ENCODE data around the gene ATP6V0A4. TPM values are rescaled to one million over a fixed set of nuclear protein-coding genes. Genes with fewer than 3 reads are reported as not detected.
A peak's percentile ranks its signal among the peaks of the same experiment; 100 is the strongest.

Gene ATP6V0A4
- total and polyA plus RNA-seq, 2 of the 13 experiments (the other 11 are each of a cell fraction or from before 2014, with no cell fraction given) = 0.24 to 0.25 TPM

DNA sequence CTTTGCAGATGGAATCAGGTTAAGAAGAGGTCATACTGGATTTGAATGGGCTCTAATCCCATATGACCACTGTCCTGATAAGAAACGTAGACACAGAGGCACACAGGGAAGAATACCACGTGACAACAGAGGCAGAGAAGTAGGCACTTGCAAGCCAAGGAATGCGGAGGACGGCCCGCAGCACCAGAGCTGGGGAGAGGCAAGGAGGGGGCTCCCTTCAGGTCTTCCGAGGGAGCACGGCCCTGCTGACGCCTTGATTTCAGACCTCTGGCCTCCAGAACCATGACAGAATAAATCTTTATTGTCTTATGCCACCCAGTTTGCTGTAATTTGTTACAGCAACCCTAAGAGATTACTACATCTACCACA lies 44.9 kb downstream of the ATP6V0A4 start:
- in situ Hi-C loops (cut with HindIII; ENCODE audit: extremely low pct_ligation_motif_present, low pct_unique_long_range_greater_than_20kb) = no loop called here
- Histone ChIP-seq H3K9me3 (ENCODE audit: low read length) (no peaks in the 10 kb centered on the region), H2AFZ (ENCODE audit: low read length) (no peak overlapping the region), H3K79me2 (ENCODE audit: insufficient read depth, low read length) (no peaks in the 10 kb centered on the region), H3K4me2 (ENCODE audit: low read depth, low read length) (peak overlapping the region; percentile 69), H3K27me3 (ENCODE audit: control insufficient read depth in 1 of 2, insufficient read depth in 2 of 2, low read length in 2 of 2) (peaks cover 0 to 16% of the 10 kb centered on the region in 2 experiments; a peak in 2 of 5 replicates), H3K4me1 (ENCODE audit: insufficient read depth, low read length) (peaks cover 86% of the 10 kb centered on the region), H4K20me1 (ENCODE audit: insufficient read depth, low read length) (no peaks in the 10 kb centered on the region), H3K4me3 (replicated peaks in 1 of 3; ENCODE audit: insufficient read depth in 1 of 3, low read depth in 2 of 3, low read length in 3 of 3) (peak overlapping the region in 1 of 3 experiments; percentile 44; a peak in 1 of 6 replicates), H3K36me3 (replicated peaks in 1 of 2; ENCODE audit: control insufficient read depth in 1 of 2, insufficient read depth in 2 of 2, low read length in 2 of 2) (no peaks in the 10 kb centered on the region), H3K9ac (ENCODE audit: insufficient read depth, low read depth, low read length) (no peak overlapping the region), H3K27ac (ENCODE audit: extremely low read length, insufficient read depth, low read length) (no peak overlapping the region)
- FAIRE-seq = no peak
- no peak for DNase-seq (ENCODE audit: low spot score)
- intact Hi-C loops (cut with micrococcal nuclease; ENCODE audit: unreplicated experiment) = no loop called here
- 2% methylated on average over 7 of the region's 8 CpGs for WGBS (ENCODE audit: low lambda C conversion rate)
- peak; percentile 32 for ATAC-seq
- ChIA-PET CTCF (ENCODE audit: low intra/inter-chr PET ratio, low total read pairs) (no interaction called here), POLR2A (interaction anchor here (1.0 kb wide), 1 partner anchor 14 kb away, joined by 4 read pairs; no protein-coding TSS in a partner anchor)
- BruUV-seq (replicated peaks) = no TSS peak
- TF ChIP-seq FOXA3 (CRISPR knock-in tag; IDR thresholded peaks at IDR 0.05) (no peak), PITX1 (CRISPR knock-in tag; IDR thresholded peaks at IDR 0.05) (no peak), ZSCAN20 (CRISPR knock-in tag; IDR thresholded peaks at IDR 0.05; ENCODE audit: borderline replicate concordance) (no peak), SALL2 (CRISPR knock-in tag; IDR thresholded peaks at IDR 0.05) (0 out of 2 replicates have a peak, but pooled peaks have one; percentile 24), ZFP90 (CRISPR knock-in tag; IDR thresholded peaks at IDR 0.05; ENCODE audit: borderline replicate concordance) (peak; percentile 22; the same call in 1 of the 2 replicates), NR2F6 (IDR thresholded peaks at IDR 0.05) (0 out of 2 replicates have a peak, but pooled peaks have one; percentile 4), NR2F6 (CRISPR knock-in tag; IDR thresholded peaks at IDR 0.05) (no peak), RAD51 (IDR thresholded peaks at IDR 0.05; ENCODE audit: borderline replicate concordance) (peak; percentile 68; the same call in 1 of the 2 replicates), CBX5 (CRISPR knock-in tag; IDR thresholded peaks at IDR 0.05; ENCODE audit: borderline replicate concordance) (no peak), GATA4 (IDR thresholded peaks at IDR 0.05; ENCODE audit: borderline replicate concordance, low read depth) (no peak), MBD4 (IDR thresholded peaks at IDR 0.05; ENCODE audit: borderline replicate concordance, low read length) (no peak), ZNF264 (CRISPR knock-in tag; IDR thresholded peaks at IDR 0.05) (0 out of 2 replicates have a peak, but pooled peaks have one; percentile 8), ZEB1 (IDR thresholded peaks at IDR 0.05; ENCODE audit: insufficient replicate concordance, low read depth) (no peak)
- TF ChIP-seq, protein P1, sequence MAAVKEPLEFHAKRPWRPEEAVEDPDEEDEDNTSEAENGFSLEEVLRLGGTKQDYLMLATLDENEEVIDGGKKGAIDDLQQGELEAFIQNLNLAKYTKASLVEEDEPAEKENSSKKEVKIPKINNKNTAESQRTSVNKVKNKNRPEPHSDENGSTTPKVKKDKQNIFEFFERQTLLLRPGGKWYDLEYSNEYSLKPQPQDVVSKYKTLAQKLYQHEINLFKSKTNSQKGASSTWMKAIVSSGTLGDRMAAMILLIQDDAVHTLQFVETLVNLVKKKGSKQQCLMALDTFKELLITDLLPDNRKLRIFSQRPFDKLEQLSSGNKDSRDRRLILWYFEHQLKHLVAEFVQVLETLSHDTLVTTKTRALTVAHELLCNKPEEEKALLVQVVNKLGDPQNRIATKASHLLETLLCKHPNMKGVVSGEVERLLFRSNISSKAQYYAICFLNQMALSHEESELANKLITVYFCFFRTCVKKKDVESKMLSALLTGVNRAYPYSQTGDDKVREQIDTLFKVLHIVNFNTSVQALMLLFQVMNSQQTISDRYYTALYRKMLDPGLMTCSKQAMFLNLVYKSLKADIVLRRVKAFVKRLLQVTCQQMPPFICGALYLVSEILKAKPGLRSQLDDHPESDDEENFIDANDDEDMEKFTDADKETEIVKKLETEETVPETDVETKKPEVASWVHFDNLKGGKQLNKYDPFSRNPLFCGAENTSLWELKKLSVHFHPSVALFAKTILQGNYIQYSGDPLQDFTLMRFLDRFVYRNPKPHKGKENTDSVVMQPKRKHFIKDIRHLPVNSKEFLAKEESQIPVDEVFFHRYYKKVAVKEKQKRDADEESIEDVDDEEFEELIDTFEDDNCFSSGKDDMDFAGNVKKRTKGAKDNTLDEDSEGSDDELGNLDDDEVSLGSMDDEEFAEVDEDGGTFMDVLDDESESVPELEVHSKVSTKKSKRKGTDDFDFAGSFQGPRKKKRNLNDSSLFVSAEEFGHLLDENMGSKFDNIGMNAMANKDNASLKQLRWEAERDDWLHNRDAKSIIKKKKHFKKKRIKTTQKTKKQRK (IDR thresholded peaks at IDR 0.05; ENCODE audit: low read length) = no peak
- TF ChIP-seq, protein P2, sequence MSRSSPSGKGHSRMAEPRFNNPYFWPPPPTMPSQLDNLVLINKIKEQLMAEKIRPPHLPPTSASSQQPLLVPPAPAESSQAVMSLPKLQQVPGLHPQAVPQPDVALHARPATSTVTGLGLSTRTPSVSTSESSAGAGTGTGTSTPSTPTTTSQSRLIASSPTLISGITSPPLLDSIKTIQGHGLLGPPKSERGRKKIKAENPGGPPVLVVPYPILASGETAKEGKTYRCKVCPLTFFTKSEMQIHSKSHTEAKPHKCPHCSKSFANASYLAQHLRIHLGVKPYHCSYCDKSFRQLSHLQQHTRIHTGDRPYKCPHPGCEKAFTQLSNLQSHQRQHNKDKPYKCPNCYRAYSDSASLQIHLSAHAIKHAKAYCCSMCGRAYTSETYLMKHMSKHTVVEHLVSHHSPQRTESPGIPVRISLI (CRISPR knock-in tag; IDR thresholded peaks at IDR 0.05; ENCODE audit: borderline replicate concordance) = no peak
- TF ChIP-seq, protein P3, sequence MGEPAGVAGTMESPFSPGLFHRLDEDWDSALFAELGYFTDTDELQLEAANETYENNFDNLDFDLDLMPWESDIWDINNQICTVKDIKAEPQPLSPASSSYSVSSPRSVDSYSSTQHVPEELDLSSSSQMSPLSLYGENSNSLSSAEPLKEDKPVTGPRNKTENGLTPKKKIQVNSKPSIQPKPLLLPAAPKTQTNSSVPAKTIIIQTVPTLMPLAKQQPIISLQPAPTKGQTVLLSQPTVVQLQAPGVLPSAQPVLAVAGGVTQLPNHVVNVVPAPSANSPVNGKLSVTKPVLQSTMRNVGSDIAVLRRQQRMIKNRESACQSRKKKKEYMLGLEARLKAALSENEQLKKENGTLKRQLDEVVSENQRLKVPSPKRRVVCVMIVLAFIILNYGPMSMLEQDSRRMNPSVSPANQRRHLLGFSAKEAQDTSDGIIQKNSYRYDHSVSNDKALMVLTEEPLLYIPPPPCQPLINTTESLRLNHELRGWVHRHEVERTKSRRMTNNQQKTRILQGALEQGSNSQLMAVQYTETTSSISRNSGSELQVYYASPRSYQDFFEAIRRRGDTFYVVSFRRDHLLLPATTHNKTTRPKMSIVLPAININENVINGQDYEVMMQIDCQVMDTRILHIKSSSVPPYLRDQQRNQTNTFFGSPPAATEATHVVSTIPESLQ (CRISPR knock-in tag; conservative IDR thresholded peaks at IDR 0.05) = no peak
- TF ChIP-seq, protein P4, sequence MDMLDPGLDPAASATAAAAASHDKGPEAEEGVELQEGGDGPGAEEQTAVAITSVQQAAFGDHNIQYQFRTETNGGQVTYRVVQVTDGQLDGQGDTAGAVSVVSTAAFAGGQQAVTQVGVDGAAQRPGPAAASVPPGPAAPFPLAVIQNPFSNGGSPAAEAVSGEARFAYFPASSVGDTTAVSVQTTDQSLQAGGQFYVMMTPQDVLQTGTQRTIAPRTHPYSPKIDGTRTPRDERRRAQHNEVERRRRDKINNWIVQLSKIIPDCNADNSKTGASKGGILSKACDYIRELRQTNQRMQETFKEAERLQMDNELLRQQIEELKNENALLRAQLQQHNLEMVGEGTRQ (IDR thresholded peaks at IDR 0.05; ENCODE audit: low read depth, low read length) = peak; percentile 35; the same call in 1 of the 2 replicates
- TF ChIP-seq, protein P4 (CRISPR knock-in tag; IDR thresholded peaks at IDR 0.05; ENCODE audit: borderline replicate concordance) = no peak

Data from HepG2 (cell line).